T47D (cell line): ENCODE measurements around the gene PCSK6.
A peak's percentile ranks its signal among the peaks of the same experiment; 100 is the strongest.
"Not testable (repeated sequence)": the region's sequence is repeated elsewhere in the genome, so short reads cannot be mapped to it uniquely, and the experiment has no call there.

ENCODE experiments used
- DNase-seq, 2 experiments: peaks; one replicate each; pipeline versions ENCODE4 v3.0.0 to v3.0.0-alpha.2; 2011 to 2012; ENCODE audit warnings: low read depth in 1 of 2, low spot score in 1 of 2
- JUND ChIP-seq: IDR thresholded peaks from 2 replicates; pipeline ENCODE4 v1.6.1; 2012; ENCODE audit warnings: low read depth
- in situ Hi-C: cut with HindIII; loops from 2 replicates; pipeline ENCODE4 v1.10.0; 2016; ENCODE audit warnings: low sequenced_read_pairs, low pct_unique_long_range_greater_than_20kb

The PCSK6 gene

GRCh38 chr15:101355678-101356464 is 133.6 kb downstream of the PCSK6 start:
- DNase-seq: no peak
- no peak for TF ChIP-seq JUND
- in situ Hi-C loops: no loop called here

- TF ChIP-seq JUND: no peak
- DNase-seq: no peak
- in situ Hi-C loops: no loop called here
These were observed 134.4 kb downstream of the PCSK6 start for GRCh38 chr15:101354891-101355623.

- in situ Hi-C loops: no loop called here
- TF ChIP-seq JUND: no peak
- no peak for DNase-seq
These were observed 136.3 kb downstream of the PCSK6 start for GRCh38 chr15:101353240-101353639.

- in situ Hi-C loops: no loop called here
- no peak for DNase-seq
These were observed 137.8 kb downstream of the PCSK6 start for GRCh38 chr15:101351736-101352135.

GRCh38 chr15:101349047-101349951 is 140.2 kb downstream of the PCSK6 start:
- DNase-seq: peak; percentile 30 to 82
- TF ChIP-seq JUND: no peak
- in situ Hi-C loops: no loop called here

More at GRCh38 chr15:101351736-101352135, 137.8 kb downstream of the PCSK6 start:
- TF ChIP-seq JUND: no peak

- DNase-seq: no peak
- no peak for TF ChIP-seq JUND
These were observed 140.9 kb downstream of the PCSK6 start for GRCh38 chr15:101348643-101349042.

GRCh38 chr15:101348015-101348414 is 141.5 kb downstream of the PCSK6 start:
- TF ChIP-seq JUND: no peak

More at GRCh38 chr15:101348643-101349042, 140.9 kb downstream of the PCSK6 start:
- in situ Hi-C loops: no loop called here

GRCh38 chr15:101347454-101347853 is 142.1 kb downstream of the PCSK6 start:
- DNase-seq: no peak
- TF ChIP-seq JUND: no peak
- in situ Hi-C loops: no loop called here

More at GRCh38 chr15:101348015-101348414, 141.5 kb downstream of the PCSK6 start:
- DNase-seq: no peak
- in situ Hi-C loops: no loop called here

- TF ChIP-seq JUND: no peak
- in situ Hi-C loops: no loop called here
- DNase-seq: no peak
These were observed 142.6 kb downstream of the PCSK6 start for GRCh38 chr15:101346928-101347327.

GRCh38 chr15:101342056-101342455 is 147.5 kb downstream of the PCSK6 start:
- no peak for TF ChIP-seq JUND
- in situ Hi-C loops: no loop called here
- DNase-seq: no peak

GRCh38 chr15:101338502-101339057 is 150.9 kb downstream of the PCSK6 start:
- in situ Hi-C loops: no loop called here
- TF ChIP-seq JUND: no peak
- no peak for DNase-seq

- in situ Hi-C loops: no loop called here
- TF ChIP-seq JUND: no peak
- DNase-seq: no peak
These were observed 151.5 kb downstream of the PCSK6 start for GRCh38 chr15:101337976-101338375.

GRCh38 chr15:101333907-101334789 is 155.4 kb downstream of the PCSK6 start:
- DNase-seq, in situ Hi-C loops: not testable (repeated sequence)
